DLD1 (cell line): Measurements from ENCODE around the gene MORF4L2.
"Not testable (repeated sequence)": the region's sequence is repeated elsewhere in the genome, so short reads cannot be mapped to it uniquely, and the experiment has no call there.

Experiments used
- in situ Hi-C: cut with HindIII; loops from 2 replicates; pipeline ENCODE4 v1.10.0; 2017; ENCODE audit warnings: low sequenced_read_pairs

MORF4L2 gene

DNA sequence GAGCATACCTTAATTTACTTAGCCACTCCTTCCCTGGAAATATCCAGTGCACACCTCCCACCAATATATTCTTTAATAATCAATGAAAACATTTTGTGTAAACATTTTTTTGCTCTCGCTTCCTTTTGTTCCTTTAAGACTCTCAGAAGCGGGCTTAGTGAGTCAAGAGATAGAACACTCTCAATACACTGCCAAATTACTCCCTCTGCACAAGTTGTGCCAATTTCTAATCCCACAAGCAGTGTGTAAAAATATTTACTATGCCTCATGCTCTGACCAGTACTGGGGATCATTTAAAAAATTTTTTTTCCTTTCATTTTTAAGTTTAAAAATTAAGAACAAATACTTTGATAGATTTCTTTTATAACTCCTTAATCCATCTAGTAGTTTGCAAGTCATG is 5.1 kb downstream of the MORF4L2 start:
- in situ Hi-C loops: no loop called here

DNA sequence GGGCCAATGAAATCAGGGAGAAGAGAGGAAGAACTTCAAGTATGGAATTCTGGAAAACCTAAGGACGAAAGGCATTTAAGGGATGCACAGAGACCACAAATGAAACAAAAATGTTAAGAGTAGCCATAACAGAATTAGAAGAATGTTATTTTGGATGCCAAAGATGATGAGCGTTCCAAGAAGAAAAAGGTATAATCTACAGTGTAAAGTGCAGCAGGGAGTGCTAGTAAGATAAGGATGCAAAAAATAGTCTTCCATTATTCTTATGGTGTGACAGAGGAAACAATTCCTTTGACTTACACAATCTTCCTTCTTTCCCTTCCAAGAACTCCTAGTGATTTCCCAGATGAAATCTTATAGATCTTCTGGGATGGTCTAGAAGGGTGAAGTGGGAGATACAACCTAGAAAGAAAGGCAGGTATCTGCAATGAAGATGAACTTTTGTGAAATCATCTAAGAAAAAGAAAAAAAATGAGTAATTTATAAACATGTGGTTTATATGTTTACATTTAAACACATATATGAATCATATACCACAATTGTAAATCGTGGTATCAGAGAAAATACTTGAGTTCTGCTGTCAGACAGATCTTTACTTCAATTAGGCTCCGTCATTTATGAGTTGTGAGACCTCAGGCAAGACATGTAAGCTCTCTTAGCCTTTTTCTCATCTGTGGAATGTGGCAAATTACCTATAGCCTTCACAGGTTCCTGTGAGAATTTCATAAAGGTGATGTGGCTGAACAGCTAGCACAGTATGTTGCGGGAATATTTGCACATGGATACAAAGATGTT is 8.1 kb downstream of the MORF4L2 start:
- in situ Hi-C loops: no loop called here

DNA sequence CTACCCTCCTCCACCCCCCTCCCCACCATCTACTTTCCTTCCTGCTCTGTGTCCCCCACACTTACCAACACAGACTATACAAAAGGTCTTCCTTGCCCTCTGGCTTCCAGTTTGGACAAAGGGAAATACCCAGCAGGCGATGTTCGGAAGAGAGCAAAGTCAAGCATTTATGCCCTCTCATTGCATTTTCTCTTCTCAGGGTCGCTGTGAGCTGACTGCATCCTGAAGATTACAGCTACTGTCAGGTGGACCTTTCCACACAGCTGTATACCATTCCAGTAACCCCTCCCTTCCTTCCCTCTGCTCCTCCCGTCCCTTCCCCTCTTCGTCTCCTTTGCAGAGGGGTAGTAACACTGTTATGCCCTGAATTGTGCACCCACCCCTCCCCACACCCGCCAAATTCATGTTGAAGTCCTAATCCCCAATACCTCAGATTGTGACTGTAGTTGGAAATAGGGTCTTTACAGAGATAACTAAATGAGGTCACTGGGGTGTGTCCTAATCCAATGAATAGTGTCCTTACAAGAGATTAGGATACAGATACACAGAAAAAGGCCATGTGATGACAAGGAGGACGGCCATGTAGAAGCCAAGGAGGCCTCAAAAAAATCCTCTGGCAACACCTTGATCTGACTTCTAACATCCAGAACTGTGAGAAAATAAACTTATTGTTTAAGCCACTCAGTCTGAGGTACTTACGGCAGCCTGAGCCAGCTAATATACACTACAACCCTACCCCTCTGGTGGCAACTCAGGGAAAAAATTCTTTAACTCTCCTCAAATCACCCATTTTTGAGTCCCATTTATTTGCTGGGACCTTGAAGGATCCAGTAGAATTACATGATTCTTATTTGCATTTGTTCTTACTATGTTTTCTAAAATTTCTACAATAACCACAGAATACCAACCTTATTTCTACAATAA is 11.7 kb downstream of the MORF4L2 start:
- in situ Hi-C loops: no loop called here

- in situ Hi-C loops: no loop called here
These were observed 16.8 kb downstream of the MORF4L2 start for GRCh38 chrX:103669745-103670144.

GRCh38 chrX:103666202-103667107 is 20.0 kb downstream of the MORF4L2 start:
- in situ Hi-C loops: no loop called here

DNA sequence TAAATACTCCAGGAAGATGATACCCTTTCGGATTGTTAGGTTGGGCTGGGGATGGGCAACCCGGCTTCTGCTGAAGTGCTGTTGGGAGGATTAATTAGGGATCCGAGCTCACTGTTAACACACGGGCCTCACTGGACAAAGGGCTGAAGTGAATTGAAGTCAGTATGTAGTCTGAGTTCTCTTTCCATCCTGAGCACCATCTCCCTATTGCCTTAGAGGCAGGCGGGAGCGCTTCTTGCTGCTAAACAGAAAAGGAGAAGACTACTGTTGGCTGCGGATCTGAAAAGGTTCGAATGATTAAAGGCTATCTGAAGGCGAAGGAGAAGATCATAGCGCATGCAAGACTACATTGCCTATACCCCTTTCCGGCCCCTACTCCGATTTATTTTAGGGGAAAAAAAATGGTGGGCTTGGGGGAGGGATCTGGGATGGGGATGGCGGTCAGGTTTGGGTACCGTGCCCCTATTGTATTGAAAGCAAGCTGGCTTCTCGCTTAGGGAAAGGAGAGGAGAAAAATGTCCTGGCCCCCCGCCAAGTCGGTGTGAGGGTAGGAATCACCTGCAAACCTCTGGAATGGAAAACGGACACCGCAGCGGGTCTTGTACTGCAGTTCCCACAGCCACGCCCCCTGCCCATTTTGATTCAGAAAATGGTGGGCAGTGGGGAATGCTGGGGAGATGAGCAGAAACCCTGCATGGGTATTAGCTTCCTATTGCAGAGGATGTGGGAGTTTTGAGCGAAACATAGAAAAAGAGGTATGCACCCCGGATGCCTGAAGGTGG is 22.3 kb downstream of the MORF4L2 start:
- in situ Hi-C loops: no loop called here

GRCh38 chrX:103659460-103659859 is 27.0 kb downstream of the MORF4L2 start:
- in situ Hi-C loops: not testable (repeated sequence)

- in situ Hi-C loops: no loop called here
These were observed 27.6 kb downstream of the MORF4L2 start for GRCh38 chrX:103658681-103659433.

GRCh38 chrX:103657066-103657465 is 29.4 kb downstream of the MORF4L2 start:
- in situ Hi-C loops: not testable (repeated sequence)

GRCh38 chrX:103656617-103657016 is 29.9 kb downstream of the MORF4L2 start:
- in situ Hi-C loops: no loop called here

- in situ Hi-C loops: not testable (repeated sequence)
These were observed 31.1 kb downstream of the MORF4L2 start for GRCh38 chrX:103655230-103656000.

DNA sequence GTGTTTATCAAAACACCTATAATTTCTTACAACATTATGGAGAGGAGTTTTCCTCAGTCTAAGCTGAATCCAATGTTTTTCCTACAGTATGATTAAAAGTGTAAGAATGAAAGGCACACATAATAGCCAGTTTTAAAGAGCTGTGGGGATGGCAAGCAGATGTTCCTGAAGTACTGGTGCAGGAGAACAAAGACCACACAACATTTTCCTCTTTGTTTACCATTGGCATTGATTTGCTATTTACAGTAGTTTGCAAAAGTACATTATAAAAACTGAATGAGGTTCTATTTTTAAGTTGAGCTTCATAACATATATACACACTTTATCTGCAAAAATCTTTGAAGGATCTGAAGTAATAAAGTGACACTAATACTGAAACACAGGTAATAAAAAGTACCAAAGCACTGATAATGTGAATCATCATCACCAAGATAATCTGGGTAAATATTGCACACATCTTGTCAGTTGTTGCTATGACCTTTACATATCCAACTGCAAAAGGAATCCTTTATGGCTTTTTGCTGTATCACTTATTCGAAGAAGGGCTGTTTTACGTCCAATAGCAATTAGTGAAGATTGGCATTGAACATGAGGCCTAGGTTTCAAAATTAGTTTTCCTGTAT is 35.2 kb downstream of the MORF4L2 start:
- in situ Hi-C loops: no loop called here

- in situ Hi-C loops: no loop called here
These were observed 38.9 kb downstream of the MORF4L2 start for GRCh38 chrX:103647630-103648029.

DNA sequence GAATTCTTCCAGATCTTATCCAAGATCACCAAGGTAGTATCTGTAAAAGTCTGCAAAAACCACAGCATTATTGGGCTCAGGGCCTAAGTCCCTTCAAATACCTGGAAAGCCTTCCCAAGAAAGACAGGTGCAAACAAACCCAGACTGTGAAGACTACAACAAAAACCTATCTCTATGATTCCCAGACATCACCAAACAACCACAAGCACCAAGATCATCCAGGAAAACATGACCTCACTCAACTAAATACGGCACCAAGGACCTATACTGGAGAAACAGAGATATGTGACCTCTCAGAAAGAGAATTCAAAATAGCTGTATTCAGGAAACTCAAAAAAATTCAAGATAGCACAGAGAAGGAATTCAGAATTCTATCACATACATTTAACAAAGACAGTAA is 42.4 kb downstream of the MORF4L2 start:
- in situ Hi-C loops: no loop called here

DNA sequence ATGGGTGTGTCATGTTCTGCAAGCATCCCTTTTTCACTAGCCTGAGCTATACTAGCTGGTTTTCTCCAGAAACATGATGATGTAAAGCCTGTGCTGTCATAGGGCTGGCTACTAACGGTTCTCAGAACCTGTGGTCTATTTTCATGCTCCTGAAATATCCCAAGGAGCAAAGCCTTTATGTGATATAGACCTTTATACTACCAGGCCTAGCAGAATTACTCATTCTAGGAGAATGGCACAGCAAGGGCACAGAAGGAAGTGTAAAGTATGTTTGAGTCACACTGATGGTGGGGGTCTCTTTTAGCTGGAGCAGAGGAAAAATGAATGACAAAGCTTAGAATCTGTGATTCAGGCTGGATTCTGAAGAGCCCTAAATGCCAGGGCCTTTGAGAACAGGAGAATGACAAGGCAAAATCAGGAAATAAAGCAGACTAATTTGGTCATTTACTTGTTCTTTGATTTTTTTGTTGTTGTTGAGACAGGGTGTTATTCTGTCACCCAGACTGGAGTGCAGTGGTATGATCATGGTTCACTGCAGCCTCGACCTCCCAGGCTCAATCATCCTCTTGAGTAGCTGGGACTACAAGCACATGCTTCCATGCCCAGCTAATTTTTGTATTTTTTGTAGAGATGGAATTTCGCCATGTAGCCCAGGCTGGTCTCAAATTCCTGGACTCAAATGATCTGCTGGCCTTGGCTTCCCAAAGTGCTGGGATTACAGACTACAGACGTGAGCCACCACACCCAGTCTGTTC is 45.9 kb downstream of the MORF4L2 start:
- in situ Hi-C loops: no loop called here

- in situ Hi-C loops: not testable (repeated sequence)
These were observed 47.8 kb downstream of the MORF4L2 start for GRCh38 chrX:103638479-103639346.
